Kidney (tissue), 14 donors: Measurements from ENCODE around the gene CTRL. TPM values are rescaled to one million over a fixed set of nuclear protein-coding genes. Genes with fewer than 3 reads are reported as not detected.

ENCODE experiments used
- DNase-seq, 5 donors: peaks; one replicate each; pipeline ENCODE4 v3.0.0-alpha.2; 2013 to 2020
- FAIRE-seq: peaks from 2 replicates; lab custom pipeline; 2012; peaks lifted over from hg19 to GRCh38; lab: Jason Lieb, UNC
- H3K27ac ChIP-seq, 2 donors: one replicate each; pipeline ENCODE4 v1.7.0; 2013; ENCODE audit warnings: low read depth in 2 of 2, low read length in 2 of 2, inconsistent platforms in 1 of 2
- H3K27me3 ChIP-seq: one replicate; pipeline ENCODE4 v1.7.1; 2013; ENCODE audit warnings: low read length, inconsistent platforms; ENCODE audit not compliant: control insufficient read depth, insufficient read depth
- H3K36me3 ChIP-seq, 3 donors: one replicate each; pipeline versions ENCODE4 v1.7.0 to v1.7.1; 2013; ENCODE audit warnings: low read length in 3 of 3, control low read depth in 1 of 3, inconsistent platforms in 1 of 3; ENCODE audit not compliant: insufficient read depth in 3 of 3, control insufficient read depth in 2 of 3
- H3K4me1 ChIP-seq, 3 donors: one replicate each; pipeline versions ENCODE4 v1.7.0 to v1.7.1; 2013; ENCODE audit warnings: low read length in 3 of 3, inconsistent platforms in 1 of 3, low read depth in 1 of 3; ENCODE audit not compliant: control insufficient read depth in 2 of 3, insufficient read depth in 2 of 3
- H3K4me3 ChIP-seq, 3 donors: one replicate each; pipeline versions ENCODE4 v1.7.0 to v1.8.1; 2013; ENCODE audit warnings: low read length in 3 of 3, control low read depth in 1 of 3, inconsistent platforms in 1 of 3
- H3K9ac ChIP-seq, 3 donors: one replicate each; pipeline versions ENCODE4 v1.7.0 to v1.7.1; 2013; ENCODE audit warnings: low read length in 3 of 3, control low read depth in 1 of 3, inconsistent platforms in 1 of 3
- H3K9me3 ChIP-seq, 3 donors: one replicate each; pipeline versions ENCODE4 v1.7.0 to v1.7.1; 2013; ENCODE audit warnings: low read length in 3 of 3, control low read depth in 1 of 3, inconsistent platforms in 1 of 3; ENCODE audit not compliant: control insufficient read depth in 2 of 3, insufficient read depth in 1 of 3
- intact Hi-C: fragments of 100-400 bp; cut with DNase I; formaldehyde crosslinking; loops from one replicate; pipeline ENCODE4 v1.11.1; 2022
- polyA plus RNA-seq: library from polyadenylated mRNA; stranded (reverse); fragments of 350-450 nt; fragmentation: Illumina TruSeq; extraction: RNeasy Lipid Tissue Mini Kit (QIAGEN cat#74804); gene quantifications from one replicate; pipeline ENCODE4 v1.2.3, GENCODE V29; 2014; ENCODE audit warnings: low read depth, low replicate concordance; ENCODE audit not compliant: insufficient read depth
- total RNA-seq: library from RNA; stranded (reverse); fragmentation: NEBNext Ultra II Directional; extraction: Animal tissue kit (Norgen Biotek cat#: 25700); gene quantifications from one replicate; pipeline ENCODE4 v1.2.1, GENCODE V29; 2021
- TF ChIP-seq, protein P1 (sequence below): IDR thresholded peaks from 3 replicates; pipeline ENCODE4 v1.5.1; 2012; ENCODE audit warnings: mild to moderate bottlenecking, moderate library complexity, borderline replicate concordance; ENCODE audit not compliant: insufficient read depth; ENCODE audit errors: extremely low read depth
- donor health status: control.
- donor health status: control.
- donor health status: control.
- donor health status: control.
- donor health status: control.
- donor health status: DM: yes; HTN: yes; CAD: no.
- donor health status: Normal renal cell carcinoma (clear cell type).

The CTRL gene
- total and polyA plus RNA-seq, 2 donors from 2014 or later = 0.69 TPM; not detected in 1

DNA sequence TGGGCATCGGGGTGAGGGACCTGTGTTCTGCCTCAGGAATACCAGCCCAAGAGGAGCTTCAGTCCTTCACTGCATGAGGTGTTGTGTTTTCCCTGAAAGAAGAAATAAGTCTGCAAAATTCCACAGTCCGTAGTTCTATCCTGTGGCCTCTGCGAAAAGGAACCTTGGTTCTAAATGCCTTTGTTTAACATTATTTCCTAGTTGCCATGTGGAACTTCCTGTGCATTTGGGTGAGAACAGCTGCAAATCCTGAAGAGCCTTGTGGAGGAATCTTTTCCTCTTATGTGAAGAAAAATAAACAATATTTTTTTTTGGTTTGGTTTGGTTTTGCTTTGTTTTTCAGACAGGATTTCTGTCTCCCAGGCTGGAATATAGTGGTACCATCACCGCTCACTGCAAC is 28.8 kb downstream of the CTRL start:
- Histone ChIP-seq H3K27ac (no peak overlapping the region), H3K27me3 (no peaks in the 10 kb centered on the region), H3K36me3 (peaks cover 0 to 2% (median 0%) of the 10 kb centered on the region in 3 donors), H3K9me3 (no peaks in the 10 kb centered on the region), H3K4me1 (no peaks in the 10 kb centered on the region), H3K4me3 (no peak overlapping the region), H3K9ac (no peak overlapping the region)
- TF ChIP-seq, protein P1, sequence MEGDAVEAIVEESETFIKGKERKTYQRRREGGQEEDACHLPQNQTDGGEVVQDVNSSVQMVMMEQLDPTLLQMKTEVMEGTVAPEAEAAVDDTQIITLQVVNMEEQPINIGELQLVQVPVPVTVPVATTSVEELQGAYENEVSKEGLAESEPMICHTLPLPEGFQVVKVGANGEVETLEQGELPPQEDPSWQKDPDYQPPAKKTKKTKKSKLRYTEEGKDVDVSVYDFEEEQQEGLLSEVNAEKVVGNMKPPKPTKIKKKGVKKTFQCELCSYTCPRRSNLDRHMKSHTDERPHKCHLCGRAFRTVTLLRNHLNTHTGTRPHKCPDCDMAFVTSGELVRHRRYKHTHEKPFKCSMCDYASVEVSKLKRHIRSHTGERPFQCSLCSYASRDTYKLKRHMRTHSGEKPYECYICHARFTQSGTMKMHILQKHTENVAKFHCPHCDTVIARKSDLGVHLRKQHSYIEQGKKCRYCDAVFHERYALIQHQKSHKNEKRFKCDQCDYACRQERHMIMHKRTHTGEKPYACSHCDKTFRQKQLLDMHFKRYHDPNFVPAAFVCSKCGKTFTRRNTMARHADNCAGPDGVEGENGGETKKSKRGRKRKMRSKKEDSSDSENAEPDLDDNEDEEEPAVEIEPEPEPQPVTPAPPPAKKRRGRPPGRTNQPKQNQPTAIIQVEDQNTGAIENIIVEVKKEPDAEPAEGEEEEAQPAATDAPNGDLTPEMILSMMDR = no peak
- intact Hi-C loops = no loop called here
- DNase-seq = no peak
- no peak for FAIRE-seq

DNA sequence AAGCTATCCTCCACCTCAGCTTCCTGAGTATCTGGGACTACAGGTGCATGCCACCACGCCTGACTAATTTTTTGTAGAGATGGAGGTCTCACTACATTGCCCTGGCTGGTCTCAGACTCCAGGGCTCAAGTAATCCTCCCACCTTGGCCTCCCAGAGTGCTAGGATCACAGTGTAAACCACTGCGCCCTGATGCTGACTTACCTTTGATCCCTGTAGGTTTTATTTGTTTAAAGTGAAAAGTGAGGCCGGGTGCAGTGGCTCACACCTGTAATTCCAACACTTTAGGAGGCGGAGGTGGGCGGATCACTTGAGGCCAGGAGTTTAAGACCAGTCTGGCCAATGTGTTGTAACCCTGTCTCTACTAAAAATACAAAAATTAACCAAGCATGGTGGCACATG is 29.9 kb downstream of the CTRL start:
- no peak for FAIRE-seq
- Histone ChIP-seq H3K9ac (no peak overlapping the region), H3K36me3 (peaks cover 0 to 2% (median 0%) of the 10 kb centered on the region in 3 donors), H3K27me3 (no peaks in the 10 kb centered on the region), H3K4me1 (peaks cover 0 to 4% (median 0%) of the 10 kb centered on the region in 3 donors), H3K9me3 (no peaks in the 10 kb centered on the region), H3K27ac (no peak overlapping the region), H3K4me3 (no peak overlapping the region)
- no peak for DNase-seq
- TF ChIP-seq, protein P1 = no peak
- intact Hi-C loops = no loop called here

DNA sequence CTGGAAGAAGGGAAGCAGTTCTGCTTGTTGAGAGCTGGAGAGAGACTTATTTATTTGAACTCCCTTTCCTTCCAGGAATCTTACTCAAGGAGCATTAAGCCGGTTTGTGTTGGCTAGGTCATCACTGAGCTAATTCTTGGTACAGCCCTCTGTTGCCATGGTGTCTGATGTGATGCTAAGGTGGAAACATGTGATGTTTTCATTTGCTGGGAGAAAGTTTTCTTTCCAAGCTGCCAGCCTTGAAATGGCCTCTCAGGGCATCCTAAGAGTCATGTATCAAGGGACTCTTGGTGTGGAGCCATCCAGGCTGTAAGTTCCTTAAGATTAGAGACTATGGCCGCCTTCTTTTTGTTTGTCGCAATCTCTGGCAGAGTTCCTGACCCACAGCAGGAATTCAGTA is 34.4 kb downstream of the CTRL start:
- intact Hi-C loops = no loop called here
- Histone ChIP-seq H3K4me3 (no peak overlapping the region), H3K9me3 (no peaks in the 10 kb centered on the region), H3K27ac (no peak overlapping the region), H3K4me1 (peaks cover 0 to 20% (median 8%) of the 10 kb centered on the region in 3 donors), H3K27me3 (no peaks in the 10 kb centered on the region), H3K9ac (no peak overlapping the region), H3K36me3 (no peaks in the 10 kb centered on the region)
- DNase-seq (peak in 1 of 5 donors; percentile 19), FAIRE-seq (no peak)
- TF ChIP-seq, protein P1 = no peak
